Nephron progenitor cell (in vitro differentiated cells): Measurements from ENCODE around the gene YBX1.

ENCODE experiments used
- DNase-seq: peaks from one replicate; pipeline ENCODE4 v3.0.0; 2021
- H3K27ac Mint-ChIP-seq: 2 replicates; pipeline ENCODE4 v1.8.0; 2021; ENCODE audit warnings: mild to moderate bottlenecking, moderate library complexity, mixed read lengths
- H3K27me3 Mint-ChIP-seq: 2 replicates; pipeline ENCODE4 v1.8.0; 2021; ENCODE audit warnings: mild to moderate bottlenecking, low read depth, mixed read lengths; ENCODE audit not compliant: poor library complexity
- H3K36me3 Mint-ChIP-seq: 2 replicates; pipeline ENCODE4 v1.8.0; 2021; ENCODE audit warnings: low read depth, mixed read lengths
- H3K4me1 Mint-ChIP-seq: 2 replicates; pipeline ENCODE4 v1.8.0; 2021; ENCODE audit warnings: mixed read lengths
- H3K4me3 Mint-ChIP-seq: 2 replicates; pipeline ENCODE4 v1.8.0; 2021; ENCODE audit warnings: mild to moderate bottlenecking, moderate library complexity, mixed read lengths
- H3K9me3 Mint-ChIP-seq: 2 replicates; pipeline ENCODE4 v1.8.0; 2021; ENCODE audit warnings: mild to moderate bottlenecking, moderate library complexity, mixed read lengths
- CTCF ChIP-seq: fragments of 200-600 bp; sonication (generic); IDR thresholded peaks from 2 replicates; pipeline ENCODE4 v1.5.0; 2021; ENCODE audit warnings: antibody characterized with exemption

YBX1 gene

GRCh38 chr1:42682739-42683531 lies 717 bp downstream of the YBX1 start:
- Mint-ChIP-seq H3K4me3 (peak overlapping the region; percentile 98), H3K27ac (peak overlapping the region; percentile 85), H3K4me1 (peaks cover 68% of the 10 kb centered on the region), H3K27me3 (no peaks in the 10 kb centered on the region), H3K9me3 (no peaks in the 10 kb centered on the region), H3K36me3 (peaks cover 16% of the 10 kb centered on the region)
- no peak for TF ChIP-seq CTCF
- peak; percentile 63 for DNase-seq

- H3K9me3 Mint-ChIP-seq: no peaks in the 10 kb centered on the region
- TF ChIP-seq CTCF: no peak
- H3K27me3 Mint-ChIP-seq: no peaks in the 10 kb centered on the region
- H3K4me1 Mint-ChIP-seq: peaks cover 76% of the 10 kb centered on the region
- DNase-seq: no peak
- peak overlapping the region; percentile 98 for H3K4me3 Mint-ChIP-seq
- peak overlapping the region; percentile 34 for H3K27ac Mint-ChIP-seq
- peaks cover 17% of the 10 kb centered on the region for H3K36me3 Mint-ChIP-seq
Measured at GRCh38 chr1:42684139-42684538, 1.9 kb downstream of the YBX1 start.

- H3K27ac Mint-ChIP-seq: no peak overlapping the region
- H3K9me3 Mint-ChIP-seq: no peaks in the 10 kb centered on the region
- H3K4me1 Mint-ChIP-seq: peaks cover 76% of the 10 kb centered on the region
- TF ChIP-seq CTCF: no peak
- DNase-seq: no peak
- peak overlapping the region; percentile 70 for H3K4me3 Mint-ChIP-seq
- H3K27me3 Mint-ChIP-seq: no peaks in the 10 kb centered on the region
- peaks cover 17% of the 10 kb centered on the region for H3K36me3 Mint-ChIP-seq
Measured at GRCh38 chr1:42686418-42686817, 4.2 kb downstream of the YBX1 start.

- peak overlapping the region; percentile 54 for H3K27ac Mint-ChIP-seq
Measured at GRCh38 chr1:42689912-42690311, 7.7 kb downstream of the YBX1 start.

GRCh38 chr1:42690477-42691156 lies 8.4 kb downstream of the YBX1 start:
- peaks cover 35% of the 10 kb centered on the region for H3K36me3 Mint-ChIP-seq
- no peaks in the 10 kb centered on the region for H3K9me3 Mint-ChIP-seq
- H3K27ac Mint-ChIP-seq: no peak overlapping the region
- H3K4me3 Mint-ChIP-seq: peak overlapping the region; percentile 36
- no peak for TF ChIP-seq CTCF
- no peaks in the 10 kb centered on the region for H3K27me3 Mint-ChIP-seq
- H3K4me1 Mint-ChIP-seq: peaks cover 70% of the 10 kb centered on the region
- no peak for DNase-seq

More at GRCh38 chr1:42689912-42690311, 7.7 kb downstream of the YBX1 start:
- Mint-ChIP-seq H3K27me3 (no peaks in the 10 kb centered on the region), H3K4me1 (peaks cover 77% of the 10 kb centered on the region), H3K4me3 (no peak overlapping the region), H3K36me3 (peaks cover 28% of the 10 kb centered on the region), H3K9me3 (no peaks in the 10 kb centered on the region)
- DNase-seq: no peak
- no peak for TF ChIP-seq CTCF
